Measurements from ENCODE around the gene SKI. TPM values are rescaled to one million over a fixed set of nuclear protein-coding genes. Genes with fewer than 3 reads are reported as not detected.
A peak's percentile ranks its signal among the peaks of the same experiment; 100 is the strongest.

Gene SKI
- total RNA-seq, 1 donor from 2014 or later: 55.7 TPM

DNA sequence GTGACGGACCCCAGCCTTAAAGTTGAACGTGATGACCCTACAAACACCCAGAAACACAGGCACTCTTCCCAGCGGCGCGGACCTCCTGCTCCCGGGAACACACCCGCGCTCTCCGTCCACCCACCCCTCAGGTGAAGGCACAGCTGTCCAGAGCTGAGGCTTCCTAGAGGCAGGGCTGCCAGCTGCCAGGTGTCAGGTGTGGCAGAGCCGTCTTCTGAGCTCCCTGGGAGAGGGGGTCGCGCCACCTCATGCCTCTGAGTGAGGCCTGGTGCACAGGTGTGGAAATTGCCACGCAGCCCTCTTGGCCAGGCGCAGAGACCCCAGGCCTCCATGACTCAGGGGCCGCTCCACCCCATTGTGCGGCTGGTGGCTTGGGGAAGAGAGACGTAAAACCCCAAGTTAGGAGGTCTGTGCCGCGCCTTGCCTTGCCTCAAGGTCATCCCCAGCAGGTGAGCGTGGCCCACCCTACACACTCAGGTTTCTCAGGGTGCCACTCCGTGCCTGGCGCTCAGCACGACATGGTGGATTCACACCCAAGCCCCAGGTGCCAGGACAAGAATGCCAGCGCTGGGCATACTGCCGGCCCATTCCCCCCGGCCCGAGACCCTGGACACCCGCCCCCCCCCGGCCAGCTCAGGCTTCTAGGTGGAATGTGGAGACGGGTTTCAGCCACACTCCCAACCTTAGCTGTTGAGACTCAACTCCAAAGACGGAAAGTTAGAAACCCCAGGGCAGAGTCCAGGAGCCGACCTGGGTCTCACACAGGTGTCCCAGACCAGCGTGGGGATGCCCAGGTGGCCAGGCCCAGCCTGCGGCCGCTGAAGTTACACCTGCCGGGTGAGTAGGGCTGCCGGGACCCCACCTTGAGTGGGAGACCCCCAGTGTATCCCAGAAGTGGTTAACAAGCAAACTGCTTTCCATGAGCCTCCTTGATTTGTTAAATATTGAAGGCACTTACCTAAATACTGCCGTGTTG lies 42.0 kb upstream of the SKI start:
- no peaks in the 10 kb centered on the region for H3K27me3 Mint-ChIP-seq
- no peaks in the 10 kb centered on the region for H3K9me3 Mint-ChIP-seq
- H3K27ac Mint-ChIP-seq: no peak overlapping the region
- H3K4me3 Mint-ChIP-seq: no peak overlapping the region
- no peak for TF ChIP-seq CTCF (conservative IDR thresholded peaks at IDR 0.05)
- peaks cover 6% of the 10 kb centered on the region for H3K36me3 Mint-ChIP-seq
- DNase-seq (ENCODE audit: extremely low spot score, unreplicated experiment): no peak
- H3K4me1 Mint-ChIP-seq (ENCODE audit: unreplicated experiment): peaks cover 3% of the 10 kb centered on the region

- no peak overlapping the region for H3K4me3 Mint-ChIP-seq
- H3K9me3 Mint-ChIP-seq: no peaks in the 10 kb centered on the region
- H3K27ac Mint-ChIP-seq: no peak overlapping the region
- no peak for TF ChIP-seq CTCF (conservative IDR thresholded peaks at IDR 0.05)
- H3K27me3 Mint-ChIP-seq: no peaks in the 10 kb centered on the region
- peaks cover 6% of the 10 kb centered on the region for H3K36me3 Mint-ChIP-seq
- peaks cover 7% of the 10 kb centered on the region for H3K4me1 Mint-ChIP-seq (ENCODE audit: unreplicated experiment)
- no peak for DNase-seq (ENCODE audit: extremely low spot score, unreplicated experiment)
Observed at GRCh38 chr1:2186901-2187300, 41.2 kb upstream of the SKI start.

GRCh38 chr1:2187619-2188018 lies 40.5 kb upstream of the SKI start:
- TF ChIP-seq CTCF (conservative IDR thresholded peaks at IDR 0.05): no peak
- Mint-ChIP-seq H3K27me3 (no peaks in the 10 kb centered on the region), H3K27ac (no peak overlapping the region), H3K9me3 (no peaks in the 10 kb centered on the region), H3K4me1 (ENCODE audit: unreplicated experiment) (peaks cover 7% of the 10 kb centered on the region), H3K4me3 (no peak overlapping the region), H3K36me3 (peaks cover 6% of the 10 kb centered on the region)
- no peak for DNase-seq (ENCODE audit: extremely low spot score, unreplicated experiment)

DNA sequence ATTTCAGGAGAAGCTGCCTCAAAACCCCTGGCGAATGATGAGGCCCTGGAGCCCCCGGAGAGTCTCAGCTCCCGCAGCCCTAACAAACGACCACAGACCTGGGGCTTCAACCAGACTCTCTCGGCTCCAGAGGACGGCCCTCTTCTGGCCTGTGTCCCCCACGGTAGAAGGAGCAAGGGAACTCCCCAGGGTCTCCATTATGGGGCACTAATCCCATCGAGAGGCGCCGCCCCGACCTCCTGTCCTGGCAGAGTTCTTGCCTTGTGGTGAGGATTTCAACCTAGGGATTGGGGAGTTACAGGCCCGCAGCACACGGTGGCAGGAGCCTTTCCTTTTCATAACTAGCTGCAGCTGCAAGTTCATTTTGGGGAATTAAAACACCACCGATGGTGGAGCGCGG lies 39.8 kb upstream of the SKI start:
- no peak overlapping the region for H3K27ac Mint-ChIP-seq
- peaks cover 3% of the 10 kb centered on the region for H3K36me3 Mint-ChIP-seq
- H3K9me3 Mint-ChIP-seq: no peaks in the 10 kb centered on the region
- H3K4me1 Mint-ChIP-seq (ENCODE audit: unreplicated experiment): peaks cover 7% of the 10 kb centered on the region
- DNase-seq (ENCODE audit: extremely low spot score, unreplicated experiment): no peak
- H3K4me3 Mint-ChIP-seq: no peak overlapping the region
- no peak for TF ChIP-seq CTCF (conservative IDR thresholded peaks at IDR 0.05)
- H3K27me3 Mint-ChIP-seq: no peaks in the 10 kb centered on the region

- Mint-ChIP-seq H3K4me1 (ENCODE audit: unreplicated experiment) (peaks cover 7% of the 10 kb centered on the region), H3K4me3 (peak overlapping the region; percentile 83), H3K9me3 (no peaks in the 10 kb centered on the region), H3K36me3 (no peaks in the 10 kb centered on the region), H3K27me3 (no peaks in the 10 kb centered on the region), H3K27ac (peak overlapping the region; percentile 83)
- peak; percentile 94 for DNase-seq (ENCODE audit: extremely low spot score, unreplicated experiment)
- no peak for TF ChIP-seq CTCF (conservative IDR thresholded peaks at IDR 0.05)
Observed at GRCh38 chr1:2189459-2190425, 38.4 kb upstream of the SKI start.
